ENCODE measurements around the gene CDC5L.
"Not testable (repeated sequence)": the region's sequence is repeated elsewhere in the genome, so short reads cannot be mapped to it uniquely, and the experiment has no call there.

CDC5L gene

GRCh38 chr6:44387346-44388134, at the start of gene CDC5L:
TSS of gene CDC5L (plus strand) at chr6:44387706. CDS start at chr6:44387824, 118 bp downstream.
- DNase-seq: peak; percentile 97

- peak; percentile 79 for DNase-seq
Observed at GRCh38 chr6:44338228-44339122, 49.0 kb upstream of the CDC5L start.

- no peak for DNase-seq
Observed at GRCh38 chr6:44339301-44339700, 48.2 kb upstream of the CDC5L start.

- no peak for DNase-seq
Observed at GRCh38 chr6:44339763-44340625, 47.5 kb upstream of the CDC5L start.

GRCh38 chr6:44341095-44341890, 46.2 kb upstream of the CDC5L start:
- no peak for DNase-seq

- no peak for DNase-seq
Observed at GRCh38 chr6:44342052-44342451, 45.5 kb upstream of the CDC5L start.

- DNase-seq: peak; percentile 15
Observed at GRCh38 chr6:44342489-44342888, 45.0 kb upstream of the CDC5L start, which contains the start of gene SPATS1. TSS of gene SPATS1 (plus strand) at chr6:44342650. CDS start at chr6:44343096, 446 bp downstream.

- DNase-seq: not testable (repeated sequence)
Observed at GRCh38 chr6:44346818-44347217, 40.7 kb upstream of the CDC5L start.

- DNase-seq: no peak
Observed at GRCh38 chr6:44349904-44350649, 37.4 kb upstream of the CDC5L start.

- not testable (repeated sequence) for DNase-seq
Observed at GRCh38 chr6:44350650-44350994, 36.9 kb upstream of the CDC5L start.

- no peak for DNase-seq
Observed at GRCh38 chr6:44352259-44352658, 35.2 kb upstream of the CDC5L start.

- no peak for DNase-seq
Observed at GRCh38 chr6:44353336-44353735, 34.2 kb upstream of the CDC5L start.

- DNase-seq: no peak
Observed at GRCh38 chr6:44355640-44356039, 31.9 kb upstream of the CDC5L start.

- no peak for DNase-seq
Observed at GRCh38 chr6:44356487-44356886, 31.0 kb upstream of the CDC5L start.

GRCh38 chr6:44359973-44360372, 27.5 kb upstream of the CDC5L start:
- DNase-seq: no peak

GRCh38 chr6:44361947-44362346, 25.6 kb upstream of the CDC5L start:
- no peak for DNase-seq

- no peak for DNase-seq
Observed at GRCh38 chr6:44363377-44363926, 24.1 kb upstream of the CDC5L start.

GRCh38 chr6:44366781-44367180, 20.7 kb upstream of the CDC5L start:
- no peak for DNase-seq

GRCh38 chr6:44367681-44368080, 19.8 kb upstream of the CDC5L start:
- no peak for DNase-seq

GRCh38 chr6:44373051-44373450, 14.5 kb upstream of the CDC5L start:
- no peak for DNase-seq

- no peak for DNase-seq
Observed at GRCh38 chr6:44373787-44374186, 13.7 kb upstream of the CDC5L start.

Measured in RPMI8226 (cell line).